SU-DHL-6 (cell line): ENCODE measurements around the gene KRT78.

Source experiments
- H2AFZ ChIP-seq: fragments of 200-600 bp; sonication (generic); 2 replicates; pipeline ENCODE4 v1.6.1; 2014; ENCODE audit warnings: low read depth, mild to moderate bottlenecking, moderate library complexity, mixed read lengths, antibody characterized with exemption, low read length; ENCODE audit not compliant: severe bottlenecking
- H3F3A ChIP-seq: fragments of 200-600 bp; shearing (Covaris generic); 2 replicates; pipeline ENCODE4 v1.6.0; 2016; ENCODE audit warnings: antibody characterized with exemption, mild to moderate bottlenecking; ENCODE audit not compliant: insufficient read depth
- H3K27ac ChIP-seq: fragments of 200-600 bp; sonication (generic); 2 replicates; pipeline ENCODE4 v1.5.1; 2016; ENCODE audit warnings: low read depth, mild to moderate bottlenecking, low read length, moderate library complexity, mixed read lengths
- H3K27me3 ChIP-seq: fragments of 200-600 bp; sonication (generic), shearing (Covaris generic); 2 replicates; pipeline ENCODE4 v1.6.0; 2014; ENCODE audit warnings: mild to moderate bottlenecking, low read length
- H3K36me3 ChIP-seq: fragments of 200-600 bp; sonication (generic); 2 replicates; pipeline ENCODE4 v1.6.1; 2014; ENCODE audit warnings: mild to moderate bottlenecking, low read length, mixed read lengths
- H3K4me2 ChIP-seq: fragments of 300-600, 200-600 bp; shearing (Covaris generic), sonication (generic); 2 replicates; pipeline ENCODE4 v1.6.0; 2014; ENCODE audit warnings: low read length, low read depth, mild to moderate bottlenecking; ENCODE audit not compliant: poor library complexity, severe bottlenecking
- H3K4me3 ChIP-seq: fragments of 200-600 bp; sonication (generic); 2 replicates; pipeline ENCODE4 v1.5.1; 2014; ENCODE audit warnings: antibody characterized with exemption, low read length, mild to moderate bottlenecking, mixed read lengths; ENCODE audit not compliant: insufficient read depth, poor library complexity, severe bottlenecking
- H3K79me2 ChIP-seq: fragments of 200-600 bp; sonication (generic); 2 replicates; pipeline ENCODE4 v1.6.1; 2014; ENCODE audit warnings: mild to moderate bottlenecking, low read length, moderate library complexity; ENCODE audit not compliant: insufficient read depth
- H3K9ac ChIP-seq: fragments of 200-600 bp; sonication (generic); 2 replicates; pipeline ENCODE4 v1.7.0; 2014; ENCODE audit warnings: mild to moderate bottlenecking, low read length
- H3K9me2 ChIP-seq: fragments of 200-600 bp; sonication (generic); replicated peaks from 2 replicates; pipeline ENCODE4 v1.6.1; 2014; ENCODE audit warnings: low read length; ENCODE audit not compliant: insufficient read depth
- H3K9me3 ChIP-seq: fragments of 200-600 bp; sonication (generic); 2 replicates; pipeline ENCODE4 v1.6.1; 2014; ENCODE audit warnings: low read length, mixed read lengths; ENCODE audit not compliant: insufficient read depth
- H4K20me1 ChIP-seq: fragments of 200-600 bp; sonication (generic); 2 replicates; pipeline ENCODE4 v1.6.1; 2014; ENCODE audit warnings: low read depth, mild to moderate bottlenecking, antibody characterized with exemption, low read length, moderate library complexity, mixed read lengths
- EZH2phosphoT487 ChIP-seq: fragments of 200-600 bp; sonication (generic), shearing (Covaris generic); conservative IDR thresholded peaks from 2 replicates; pipeline ENCODE4 v1.6.1; 2018; ENCODE audit warnings: mild to moderate bottlenecking, antibody characterized with exemption, low read length, moderate library complexity, mixed read lengths
- TF ChIP-seq, protein P1 (sequence below): fragments of 200-600 bp; sonication (generic); IDR thresholded peaks from one replicate; pipeline ENCODE4 v1.5.1; 2017; ENCODE audit warnings: antibody characterized with exemption, mild to moderate bottlenecking, low read length, moderate library complexity; ENCODE audit not compliant: insufficient read depth, poor library complexity, severe bottlenecking

KRT78 gene

DNA sequence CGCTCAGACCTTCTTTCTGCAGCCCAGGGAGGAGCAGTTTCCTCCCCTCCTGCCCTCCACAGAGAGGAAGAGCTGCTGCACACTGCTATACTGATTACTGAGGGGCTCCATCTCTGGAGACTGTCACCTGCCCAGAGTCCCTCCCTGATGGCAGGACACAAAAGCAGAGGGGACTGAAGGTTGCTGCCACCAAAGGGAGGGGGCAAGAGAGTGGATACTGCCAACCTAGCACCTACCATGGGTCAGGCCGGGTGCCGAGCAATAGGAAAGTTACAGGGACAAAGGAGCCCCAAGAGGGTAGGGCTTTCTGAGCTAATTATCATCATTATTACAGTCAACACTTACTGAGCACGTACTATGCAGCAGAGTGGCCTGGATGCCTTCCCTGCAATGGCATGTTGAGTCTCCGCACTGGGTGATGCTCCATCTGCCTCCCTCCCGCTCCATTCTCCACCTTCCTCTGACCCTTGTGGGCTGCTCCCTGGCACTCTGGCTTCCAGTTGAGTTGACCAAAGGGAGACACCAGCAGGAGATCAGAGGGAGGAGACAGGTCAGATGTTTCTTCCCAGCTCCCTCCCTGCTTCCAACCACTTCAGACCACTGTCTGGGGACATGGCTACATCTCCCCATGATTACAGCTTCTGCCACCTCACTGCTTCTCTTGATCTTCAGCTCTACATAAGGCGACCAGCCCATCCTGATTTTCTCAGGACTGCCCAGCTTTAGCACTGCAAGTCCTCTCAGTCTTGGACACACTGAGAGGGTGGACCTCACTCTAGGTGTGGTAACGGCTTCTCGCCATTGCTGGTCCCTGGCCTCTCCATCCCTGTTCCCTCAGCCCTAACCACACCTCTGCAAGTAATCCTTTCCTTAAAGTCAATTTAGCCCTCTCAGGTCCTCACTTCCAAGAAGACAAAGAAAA is 12.0 kb downstream of the KRT78 start:
- TF ChIP-seq EZH2phosphoT487 = no peak
- TF ChIP-seq, protein P1, sequence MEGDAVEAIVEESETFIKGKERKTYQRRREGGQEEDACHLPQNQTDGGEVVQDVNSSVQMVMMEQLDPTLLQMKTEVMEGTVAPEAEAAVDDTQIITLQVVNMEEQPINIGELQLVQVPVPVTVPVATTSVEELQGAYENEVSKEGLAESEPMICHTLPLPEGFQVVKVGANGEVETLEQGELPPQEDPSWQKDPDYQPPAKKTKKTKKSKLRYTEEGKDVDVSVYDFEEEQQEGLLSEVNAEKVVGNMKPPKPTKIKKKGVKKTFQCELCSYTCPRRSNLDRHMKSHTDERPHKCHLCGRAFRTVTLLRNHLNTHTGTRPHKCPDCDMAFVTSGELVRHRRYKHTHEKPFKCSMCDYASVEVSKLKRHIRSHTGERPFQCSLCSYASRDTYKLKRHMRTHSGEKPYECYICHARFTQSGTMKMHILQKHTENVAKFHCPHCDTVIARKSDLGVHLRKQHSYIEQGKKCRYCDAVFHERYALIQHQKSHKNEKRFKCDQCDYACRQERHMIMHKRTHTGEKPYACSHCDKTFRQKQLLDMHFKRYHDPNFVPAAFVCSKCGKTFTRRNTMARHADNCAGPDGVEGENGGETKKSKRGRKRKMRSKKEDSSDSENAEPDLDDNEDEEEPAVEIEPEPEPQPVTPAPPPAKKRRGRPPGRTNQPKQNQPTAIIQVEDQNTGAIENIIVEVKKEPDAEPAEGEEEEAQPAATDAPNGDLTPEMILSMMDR = no peak
- Histone ChIP-seq H3F3A (no peaks in the 10 kb centered on the region), H3K4me2 (no peak overlapping the region), H3K9ac (no peak overlapping the region), H3K9me2 (no peaks in the 10 kb centered on the region), H3K27ac (no peak overlapping the region), H4K20me1 (no peaks in the 10 kb centered on the region), H3K36me3 (no peaks in the 10 kb centered on the region), H2AFZ (no peak overlapping the region), H3K27me3 (no peaks in the 10 kb centered on the region), H3K79me2 (no peaks in the 10 kb centered on the region), H3K9me3 (no peaks in the 10 kb centered on the region), H3K4me3 (no peak overlapping the region)

DNA sequence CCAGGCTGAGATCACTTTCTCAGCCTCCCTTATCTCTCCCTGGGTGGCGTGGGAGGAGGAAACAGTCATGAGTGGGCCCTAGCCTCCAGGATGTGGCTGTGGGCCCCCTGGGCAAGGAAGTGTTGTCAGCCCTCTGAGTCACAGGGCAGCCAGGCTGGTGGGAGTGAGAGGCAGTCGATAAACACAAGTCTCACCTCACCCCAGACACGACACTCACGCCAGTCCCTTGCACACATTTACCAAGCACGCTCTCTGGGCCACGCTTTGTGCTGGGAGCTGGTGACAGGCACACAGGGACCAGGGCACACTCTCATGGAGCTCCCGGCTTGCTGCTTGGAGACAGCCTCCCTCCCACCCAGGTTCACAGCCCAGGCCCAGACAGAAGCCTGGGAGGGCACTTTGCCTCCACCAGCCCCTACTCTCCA is 12.7 kb downstream of the KRT78 start:
- H3K27ac ChIP-seq = no peak overlapping the region
- H3K27me3 ChIP-seq = no peaks in the 10 kb centered on the region
- H3K9me2 ChIP-seq = no peaks in the 10 kb centered on the region
- no peak for TF ChIP-seq EZH2phosphoT487
- TF ChIP-seq, protein P1 = no peak
- H3F3A ChIP-seq = no peaks in the 10 kb centered on the region
- H3K4me2 ChIP-seq = no peak overlapping the region
- no peaks in the 10 kb centered on the region for H3K36me3 ChIP-seq
- no peaks in the 10 kb centered on the region for H3K9me3 ChIP-seq
- no peak overlapping the region for H2AFZ ChIP-seq
- H3K9ac ChIP-seq = no peak overlapping the region
- H3K4me3 ChIP-seq = no peak overlapping the region
- H4K20me1 ChIP-seq = no peaks in the 10 kb centered on the region
- H3K79me2 ChIP-seq = no peaks in the 10 kb centered on the region

DNA sequence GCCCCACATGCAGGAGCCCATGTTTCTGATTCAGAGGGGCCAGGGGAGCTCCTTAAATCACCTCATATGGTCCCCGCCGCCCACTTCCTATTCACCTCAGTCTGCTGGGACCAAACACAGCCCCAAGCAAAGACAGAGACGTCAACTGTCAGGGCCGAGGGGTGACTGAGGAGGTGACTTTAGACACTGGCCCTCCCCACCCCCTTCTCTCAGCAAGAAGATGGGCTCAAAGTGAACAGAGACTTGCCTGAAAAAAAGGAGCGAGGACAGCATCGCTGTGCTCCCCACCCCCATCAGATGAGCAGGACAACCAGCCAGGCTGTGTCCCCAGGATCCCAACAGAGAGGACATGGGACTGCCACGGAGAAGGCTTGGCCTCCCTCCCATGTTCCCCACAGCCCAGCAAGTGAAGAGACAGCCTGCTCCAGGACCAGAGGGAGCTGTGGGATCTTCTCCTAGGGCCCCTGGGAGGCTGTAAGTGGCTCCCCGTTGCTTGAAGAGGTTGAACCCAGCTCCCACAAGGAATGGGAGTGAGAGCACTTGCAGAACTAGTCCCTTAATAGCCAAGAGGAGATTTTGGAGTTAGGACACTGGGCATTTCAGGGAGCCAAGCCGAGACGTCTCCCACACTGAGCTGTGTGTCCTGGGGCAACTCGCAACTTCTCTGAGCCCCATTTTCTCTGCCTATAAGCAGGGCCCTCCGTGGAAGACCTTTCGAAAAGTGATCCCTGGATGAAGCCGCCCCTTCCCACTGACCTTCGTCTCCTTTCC is 13.3 kb downstream of the KRT78 start:
- Histone ChIP-seq H3K27ac (no peak overlapping the region), H3K9me2 (no peaks in the 10 kb centered on the region), H3K9me3 (no peaks in the 10 kb centered on the region), H3F3A (no peaks in the 10 kb centered on the region), H3K9ac (no peak overlapping the region), H4K20me1 (no peaks in the 10 kb centered on the region), H3K36me3 (no peaks in the 10 kb centered on the region), H3K4me2 (no peak overlapping the region), H3K27me3 (no peaks in the 10 kb centered on the region), H3K4me3 (no peak overlapping the region), H3K79me2 (no peaks in the 10 kb centered on the region), H2AFZ (no peak overlapping the region)
- TF ChIP-seq EZH2phosphoT487 = no peak
- TF ChIP-seq, protein P1 = no peak
